ENCODE data around the gene HSPG2.

HSPG2 gene

GRCh38 chr1:21898326-21899200 lies 38.5 kb downstream of the HSPG2 start:
- DNase-seq (ENCODE audit: low read depth): no peak

- no peak for DNase-seq (ENCODE audit: low read depth)
Measured at GRCh38 chr1:21897844-21898243, 39.3 kb downstream of the HSPG2 start.

GRCh38 chr1:21896652-21897532 lies 40.2 kb downstream of the HSPG2 start:
- no peak for DNase-seq (ENCODE audit: low read depth)

GRCh38 chr1:21896026-21896425 lies 41.1 kb downstream of the HSPG2 start:
- DNase-seq (ENCODE audit: low read depth): no peak

- no peak for DNase-seq (ENCODE audit: low read depth)
Measured at GRCh38 chr1:21894034-21894881, 42.9 kb downstream of the HSPG2 start.

GRCh38 chr1:21893046-21893805 lies 43.9 kb downstream of the HSPG2 start:
- DNase-seq (ENCODE audit: low read depth): no peak

GRCh38 chr1:21891621-21892479 lies 45.3 kb downstream of the HSPG2 start:
- no peak for DNase-seq (ENCODE audit: low read depth)

- no peak for DNase-seq (ENCODE audit: low read depth)
Measured at GRCh38 chr1:21891081-21891480, 46.0 kb downstream of the HSPG2 start.

- no peak for DNase-seq (ENCODE audit: low read depth)
Measured at GRCh38 chr1:21888500-21888899, 48.6 kb downstream of the HSPG2 start.

GRCh38 chr1:21887796-21888195 lies 49.3 kb downstream of the HSPG2 start:
- no peak for DNase-seq (ENCODE audit: low read depth)

- DNase-seq (ENCODE audit: low read depth): no peak
Measured at GRCh38 chr1:21887216-21887736, 49.8 kb downstream of the HSPG2 start.

- DNase-seq (ENCODE audit: low read depth): no peak
Measured at GRCh38 chr1:21886486-21887215, 50.5 kb downstream of the HSPG2 start.

GRCh38 chr1:21885236-21886037 lies 51.7 kb downstream of the HSPG2 start:
- DNase-seq (ENCODE audit: low read depth): no peak

- no peak for DNase-seq (ENCODE audit: low read depth)
Measured at GRCh38 chr1:21884456-21885235, 52.5 kb downstream of the HSPG2 start.

- DNase-seq (ENCODE audit: low read depth): no peak
Measured at GRCh38 chr1:21882721-21883415, 54.2 kb downstream of the HSPG2 start.

- DNase-seq (ENCODE audit: low read depth): no peak
Measured at GRCh38 chr1:21881250-21881649, 55.9 kb downstream of the HSPG2 start.

- no peak for DNase-seq (ENCODE audit: low read depth)
Measured at GRCh38 chr1:21880619-21880970, 56.5 kb downstream of the HSPG2 start.

All from fibroblast of the conjunctiva (primary cell).